ENCODE data around the gene ADAMTS16. TPM values are rescaled to one million over a fixed set of nuclear protein-coding genes. Genes with fewer than 3 reads are reported as not detected.

ADAMTS16 gene
- total RNA-seq, 2 experiments from 2014 or later: not detected

- POLR2A ChIA-PET: no interaction called here
- CTCF ChIA-PET: no interaction called here
Observed at GRCh38 chr5:5179597-5179996, 39.5 kb downstream of the ADAMTS16 start.

DNA sequence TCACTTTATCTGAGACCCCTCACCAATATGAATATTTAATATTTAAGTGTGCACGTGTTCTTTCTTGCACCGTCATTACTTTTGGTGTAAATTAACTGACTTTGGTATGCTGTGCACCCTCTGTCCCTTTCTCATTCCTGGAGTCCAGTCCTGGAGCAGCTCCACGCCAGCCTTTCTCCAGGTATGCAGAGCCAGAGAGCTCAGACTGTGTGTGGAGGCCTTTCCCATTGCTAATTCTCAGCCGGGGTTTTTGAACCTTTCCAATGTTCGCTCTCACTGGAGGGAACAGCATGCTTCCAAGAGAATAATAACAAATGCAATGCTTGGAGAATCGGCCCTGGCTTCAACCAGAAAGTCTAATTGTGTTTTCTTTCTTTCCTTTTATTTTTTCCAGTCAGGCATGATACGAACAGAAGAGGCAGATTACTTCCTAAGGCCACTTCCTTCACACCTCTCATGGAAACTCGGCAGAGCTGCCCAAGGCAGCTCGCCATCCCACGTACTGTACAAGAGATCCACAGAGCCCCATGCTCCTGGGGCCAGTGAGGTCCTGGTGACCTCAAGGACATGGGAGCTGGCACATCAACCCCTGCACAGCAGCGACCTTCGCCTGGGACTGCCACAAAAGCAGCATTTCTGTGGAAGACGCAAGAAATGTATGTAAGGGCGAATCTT lies 41.7 kb downstream of the ADAMTS16 start:
- CTCF ChIA-PET: no interaction called here
- POLR2A ChIA-PET: no interaction called here

GRCh38 chr5:5182508-5183188 lies 42.5 kb downstream of the ADAMTS16 start:
- ChIA-PET CTCF (no interaction called here), POLR2A (no interaction called here)

- ChIA-PET POLR2A (no interaction called here), CTCF (no interaction called here)
Observed at GRCh38 chr5:5183189-5183699, 43.1 kb downstream of the ADAMTS16 start.

GRCh38 chr5:5183933-5184332 lies 43.8 kb downstream of the ADAMTS16 start:
- ChIA-PET POLR2A (no interaction called here), CTCF (no interaction called here)

DNA sequence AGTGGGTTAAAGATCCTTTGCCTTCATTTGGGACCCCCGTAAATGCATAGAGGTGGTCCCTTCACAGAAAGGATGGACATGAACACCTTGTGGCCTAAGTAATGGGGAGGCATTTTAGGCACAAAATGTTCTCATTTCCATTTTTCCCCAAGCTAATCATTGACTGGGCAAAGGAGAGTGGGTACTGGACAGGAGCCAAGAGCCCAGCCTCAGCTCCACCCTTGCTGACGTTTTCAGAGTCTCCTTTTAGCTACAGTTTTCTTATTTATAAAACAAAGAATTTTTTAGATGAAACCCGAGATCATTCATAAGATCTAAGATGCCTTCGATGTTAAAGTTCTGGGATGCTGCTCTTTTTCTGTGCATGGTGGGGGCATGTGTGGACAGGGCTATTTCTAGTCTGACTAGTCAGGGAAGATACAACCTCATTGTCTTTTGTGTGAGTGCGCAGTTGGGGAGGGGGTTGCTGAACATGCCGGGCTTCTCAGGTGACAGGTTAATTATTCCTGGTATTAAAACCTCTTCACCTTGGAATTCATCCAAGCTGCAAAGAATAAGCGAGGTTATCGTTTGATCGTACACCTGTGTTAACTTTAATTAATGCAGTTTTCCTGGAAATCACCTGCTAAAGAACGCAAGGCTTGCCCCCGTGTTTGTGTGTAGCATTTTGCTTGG lies 48.4 kb downstream of the ADAMTS16 start:
- CTCF ChIA-PET: no interaction called here
- POLR2A ChIA-PET: no interaction called here

- CTCF ChIA-PET: no interaction called here
- POLR2A ChIA-PET: no interaction called here
Observed at GRCh38 chr5:5189051-5189430, 48.9 kb downstream of the ADAMTS16 start.

GRCh38 chr5:5191906-5192305 lies 51.8 kb downstream of the ADAMTS16 start:
- ChIA-PET POLR2A (no interaction called here), CTCF (interaction anchor here (0.6 kb wide), 1 partner anchor 674 kb away, joined by 3 read pairs; no protein-coding TSS in a partner anchor)

DNA sequence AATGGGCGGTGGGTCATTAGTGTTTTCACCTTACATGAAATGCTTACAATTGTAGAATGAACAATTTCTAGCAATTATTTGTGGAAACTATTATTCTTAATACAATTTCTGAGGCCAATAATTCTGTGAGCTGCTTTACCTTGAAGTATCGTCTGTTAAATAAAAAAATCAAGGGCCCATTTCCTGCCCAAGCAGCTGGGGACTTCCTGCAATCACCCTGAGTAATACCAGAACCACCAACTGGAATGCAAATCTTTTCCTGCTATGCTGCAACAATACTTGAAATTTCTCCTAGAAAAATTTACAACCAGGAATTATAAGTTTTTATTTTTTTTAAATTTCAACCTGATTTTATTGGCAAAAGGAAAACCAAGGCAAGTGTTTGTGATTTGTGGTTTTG lies 52.6 kb downstream of the ADAMTS16 start:
- POLR2A ChIA-PET: no interaction called here
- CTCF ChIA-PET: interaction anchor here (0.6 kb wide), 1 partner anchor 673 kb away, joined by 3 read pairs; no protein-coding TSS in a partner anchor

- POLR2A ChIA-PET: no interaction called here
- CTCF ChIA-PET: no interaction called here
Observed at GRCh38 chr5:5195128-5195918, 55.2 kb downstream of the ADAMTS16 start.

DNA sequence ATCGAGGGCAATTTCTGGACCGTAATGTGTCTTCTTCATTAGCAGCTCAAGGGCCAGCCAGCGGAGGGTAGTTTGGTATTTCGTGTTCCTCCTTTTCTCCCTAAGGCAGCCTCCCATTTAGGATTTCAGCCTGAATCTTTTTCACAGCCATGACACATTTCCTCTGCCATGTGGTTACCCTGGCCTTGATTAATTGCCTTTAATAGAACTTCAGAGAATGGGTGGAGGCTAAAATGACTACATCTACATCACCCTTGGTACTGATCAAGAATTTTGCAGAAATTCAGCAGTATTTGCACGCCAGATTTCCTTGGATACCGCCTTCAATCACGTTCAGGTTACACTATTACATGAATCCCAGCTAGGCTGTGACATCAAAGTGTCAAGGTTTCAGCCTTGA lies 58.0 kb downstream of the ADAMTS16 start:
- ChIA-PET CTCF (no interaction called here), POLR2A (no interaction called here)

DNA sequence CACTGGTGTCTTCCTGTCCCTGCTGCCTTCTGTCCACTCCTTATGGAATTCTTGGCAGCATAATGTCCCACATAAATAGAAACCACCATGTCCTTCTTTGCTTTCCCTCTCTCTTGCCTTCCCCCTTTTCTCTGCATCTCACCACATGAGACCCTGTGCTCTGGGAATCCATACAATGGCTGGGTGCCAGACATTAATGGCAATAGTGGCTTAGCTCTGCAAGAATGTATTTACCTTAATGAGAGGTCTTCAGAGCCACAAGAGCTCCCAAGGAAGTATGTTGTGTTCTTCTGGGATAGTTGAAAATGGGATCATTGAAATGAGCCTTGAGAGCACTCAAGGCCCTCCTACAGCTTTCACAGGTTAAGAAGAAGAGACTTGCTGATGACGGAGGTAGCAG lies 58.7 kb downstream of the ADAMTS16 start:
- CTCF ChIA-PET: no interaction called here
- POLR2A ChIA-PET: no interaction called here

DNA sequence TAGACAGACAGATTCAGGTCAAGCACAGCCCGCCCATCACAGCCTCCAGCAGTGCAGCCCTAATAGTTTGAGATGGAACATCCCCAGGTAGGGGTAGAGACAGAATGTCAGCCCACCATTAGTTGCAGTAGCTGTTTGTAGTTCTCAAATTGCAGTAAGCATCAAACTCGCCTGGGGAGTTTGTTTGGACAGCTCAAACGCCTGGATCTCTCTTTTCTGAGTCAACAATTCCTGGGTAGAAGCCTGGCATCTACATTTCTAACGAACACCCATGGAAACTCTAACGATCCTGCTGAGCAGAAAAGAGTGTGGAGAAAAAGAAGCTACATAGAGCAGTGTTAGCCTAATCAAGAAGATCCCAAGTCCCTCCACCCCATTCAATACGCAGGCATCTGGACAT lies 59.4 kb downstream of the ADAMTS16 start:
- CTCF ChIA-PET: no interaction called here

GRCh38 chr5:5200133-5200532 lies 60.0 kb downstream of the ADAMTS16 start:
- POLR2A ChIA-PET: no interaction called here
- CTCF ChIA-PET: no interaction called here

More for the DNA sequence above, 59.4 kb downstream of the ADAMTS16 start:
- POLR2A ChIA-PET: no interaction called here

DNA sequence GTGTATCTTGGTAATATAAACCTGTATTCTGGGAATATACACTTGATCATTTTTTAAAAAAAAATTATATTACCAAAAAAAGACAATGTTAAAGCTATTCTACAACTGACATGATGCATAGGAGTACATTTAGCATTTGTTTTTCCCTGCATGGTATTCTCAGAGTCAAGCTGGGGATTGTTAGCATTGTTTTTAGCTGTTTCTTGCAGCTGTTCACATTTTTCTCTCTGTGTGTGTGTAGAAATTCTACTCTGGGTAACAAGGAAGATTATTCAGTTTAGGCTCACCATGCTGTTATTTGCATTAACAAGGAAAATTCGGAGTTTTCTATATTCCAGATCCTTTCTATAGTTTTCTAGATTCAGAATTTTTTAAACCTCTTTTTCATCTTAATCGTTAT lies 62.2 kb downstream of the ADAMTS16 start:
- POLR2A ChIA-PET: no interaction called here
- CTCF ChIA-PET: no interaction called here

GRCh38 chr5:5203451-5203850 lies 63.3 kb downstream of the ADAMTS16 start:
- POLR2A ChIA-PET: no interaction called here
- CTCF ChIA-PET: no interaction called here

- ChIA-PET CTCF (no interaction called here), POLR2A (no interaction called here)
Observed at GRCh38 chr5:5207828-5208227, 67.7 kb downstream of the ADAMTS16 start.

- CTCF ChIA-PET: no interaction called here
Observed at GRCh38 chr5:5209089-5209488, 69.0 kb downstream of the ADAMTS16 start.

DNA sequence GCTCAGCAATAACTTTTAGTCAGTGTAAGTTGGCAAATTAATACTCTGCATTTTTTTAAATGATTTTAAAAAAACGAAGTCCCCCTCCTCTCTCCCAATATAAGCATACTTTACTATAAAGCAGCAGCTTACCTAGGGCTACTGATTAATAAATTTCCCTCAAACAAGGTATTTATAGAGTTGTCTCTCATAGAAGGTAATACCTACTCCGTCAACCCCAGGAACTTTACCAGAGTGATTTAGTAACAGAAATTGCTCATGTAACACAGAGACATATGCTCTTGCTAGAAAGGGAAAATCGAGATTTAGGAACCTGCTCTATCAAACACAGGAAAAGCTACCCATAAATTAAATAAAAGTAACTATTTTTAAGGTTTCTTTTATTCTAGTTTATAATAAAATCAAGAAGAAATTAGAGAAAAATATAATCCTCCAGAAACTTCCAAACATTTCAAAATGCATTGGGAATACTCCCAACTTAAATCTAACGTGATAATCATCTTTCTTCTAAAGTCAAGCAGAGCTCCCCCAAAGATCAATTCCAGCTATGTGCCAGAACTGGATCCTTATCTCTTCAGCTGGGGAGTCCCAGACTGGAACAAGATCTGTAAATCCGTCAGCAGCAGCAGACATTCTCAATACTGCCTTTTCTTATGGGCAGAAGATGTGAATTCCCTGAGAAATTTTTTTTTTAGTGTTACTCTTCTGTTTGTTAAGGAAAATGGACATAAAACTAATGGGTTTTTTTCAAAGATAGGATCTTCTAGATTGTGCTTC lies 69.6 kb downstream of the ADAMTS16 start:
- CTCF ChIA-PET: no interaction called here
- POLR2A ChIA-PET: no interaction called here

More at GRCh38 chr5:5209089-5209488, 69.0 kb downstream of the ADAMTS16 start:
- POLR2A ChIA-PET: no interaction called here

GRCh38 chr5:5217371-5217770 lies 77.2 kb downstream of the ADAMTS16 start:
- CTCF ChIA-PET: no interaction called here

More at GRCh38 chr5:5217371-5217770, 77.2 kb downstream of the ADAMTS16 start:
- POLR2A ChIA-PET: no interaction called here

Data from activated CD8-positive, alpha-beta memory T cell treated with anti-CD3 and anti-CD28 coated beads for 36 hours (primary cell).